Measurements from ENCODE around the gene MRPL51.
"Not testable (repeated sequence)": the region's sequence is repeated elsewhere in the genome, so short reads cannot be mapped to it uniquely, and the experiment has no call there.

MRPL51 gene

GRCh38 chr12:6494258-6494743, 1.2 kb upstream of the MRPL51 start:
- in situ Hi-C loops (cut with HindIII; ENCODE audit: low pct_ligation_motif_present, low pct_unique_long_range_greater_than_20kb, low sequenced_read_pairs): no loop called here
- DNase-seq: no peak

- DNase-seq: peak; percentile 99
- in situ Hi-C loops (cut with HindIII; ENCODE audit: low pct_ligation_motif_present, low pct_unique_long_range_greater_than_20kb, low sequenced_read_pairs): no loop called here
These were observed 615 bp upstream of the MRPL51 start, which contains the start of gene NCAPD2 for GRCh38 chr12:6493497-6494257. Gene NCAPD2, plus strand, starts transcription at chr12:6494102. Its CDS starts 997 bp downstream, at chr12:6495099.

GRCh38 chr12:6490673-6491072, 2.4 kb downstream of the MRPL51 start:
- DNase-seq; in situ Hi-C loops (cut with HindIII; ENCODE audit: low pct_ligation_motif_present, low pct_unique_long_range_greater_than_20kb, low sequenced_read_pairs): not testable (repeated sequence)

- in situ Hi-C loops (cut with HindIII; ENCODE audit: low pct_ligation_motif_present, low pct_unique_long_range_greater_than_20kb, low sequenced_read_pairs): no loop called here
- DNase-seq: no peak
These were observed 3.6 kb downstream of the MRPL51 start for GRCh38 chr12:6489449-6489848.

- DNase-seq: no peak
- in situ Hi-C loops (cut with HindIII; ENCODE audit: low pct_ligation_motif_present, low pct_unique_long_range_greater_than_20kb, low sequenced_read_pairs): no loop called here
These were observed 4.8 kb downstream of the MRPL51 start for GRCh38 chr12:6488240-6488639.

GRCh38 chr12:6478416-6478815, 14.6 kb downstream of the MRPL51 start:
- in situ Hi-C loops (cut with HindIII; ENCODE audit: low pct_ligation_motif_present, low pct_unique_long_range_greater_than_20kb, low sequenced_read_pairs): no loop called here
- no peak for DNase-seq

DNA sequence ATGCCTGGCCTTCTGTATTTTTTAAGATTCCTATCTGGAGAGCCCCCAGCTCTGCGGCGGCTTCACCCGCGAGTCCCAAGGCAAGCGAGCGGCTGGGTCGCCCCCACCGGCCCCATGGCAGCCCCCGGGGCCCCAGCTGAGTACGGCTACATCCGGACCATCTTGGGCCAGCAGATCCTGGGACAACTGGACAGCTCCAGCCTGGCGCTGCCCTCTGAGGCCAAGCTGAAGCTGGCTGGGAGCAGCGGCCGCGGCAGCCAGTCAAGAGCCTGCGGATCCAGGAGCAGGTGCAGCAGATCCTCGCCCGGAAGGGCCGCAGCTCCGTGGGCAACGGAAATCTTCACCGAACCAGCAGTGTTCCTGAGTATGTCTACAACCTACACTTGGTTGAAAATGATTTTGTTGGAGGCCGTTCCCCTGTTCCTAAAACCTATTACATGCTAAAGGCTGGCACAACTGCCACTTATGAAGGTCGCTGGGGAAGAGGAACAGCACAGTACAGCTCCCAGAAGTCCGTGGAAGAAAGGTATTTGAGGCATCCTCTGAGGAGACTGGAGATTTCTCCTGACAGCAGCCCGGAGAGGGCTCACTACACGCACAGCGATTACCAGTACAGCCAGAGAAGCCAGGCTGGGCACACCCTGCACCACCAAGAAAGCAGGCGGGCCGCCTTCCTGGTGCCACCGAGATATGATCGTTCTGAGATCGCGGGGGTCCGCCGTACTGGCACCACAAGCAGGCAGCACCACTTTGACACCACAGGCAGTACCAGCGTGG, 15.3 kb downstream of the MRPL51 start:
- in situ Hi-C loops (cut with HindIII; ENCODE audit: low pct_ligation_motif_present, low pct_unique_long_range_greater_than_20kb, low sequenced_read_pairs); DNase-seq: not testable (repeated sequence)

DNA sequence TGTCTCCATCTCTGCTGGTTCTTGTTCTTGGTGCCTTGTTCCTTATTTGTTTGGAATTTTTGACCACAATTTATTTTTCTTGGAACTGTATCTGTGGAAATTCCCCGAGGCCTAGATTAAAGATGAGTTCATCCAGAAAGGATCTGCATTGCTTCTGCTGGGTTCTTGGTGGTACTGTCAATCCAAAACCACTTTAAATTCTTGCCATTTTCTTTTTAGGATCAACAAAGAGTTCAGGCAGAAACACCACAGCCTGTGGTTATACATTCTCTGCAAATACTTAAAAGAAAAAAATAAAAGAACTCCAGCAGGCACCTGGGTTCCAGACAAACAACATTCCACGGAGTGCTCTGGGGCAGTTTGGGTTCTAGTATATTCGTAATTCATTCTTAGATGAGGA, 16.6 kb downstream of the MRPL51 start:
- in situ Hi-C loops (cut with HindIII; ENCODE audit: low pct_ligation_motif_present, low pct_unique_long_range_greater_than_20kb, low sequenced_read_pairs): no loop called here
- DNase-seq: no peak

DNA sequence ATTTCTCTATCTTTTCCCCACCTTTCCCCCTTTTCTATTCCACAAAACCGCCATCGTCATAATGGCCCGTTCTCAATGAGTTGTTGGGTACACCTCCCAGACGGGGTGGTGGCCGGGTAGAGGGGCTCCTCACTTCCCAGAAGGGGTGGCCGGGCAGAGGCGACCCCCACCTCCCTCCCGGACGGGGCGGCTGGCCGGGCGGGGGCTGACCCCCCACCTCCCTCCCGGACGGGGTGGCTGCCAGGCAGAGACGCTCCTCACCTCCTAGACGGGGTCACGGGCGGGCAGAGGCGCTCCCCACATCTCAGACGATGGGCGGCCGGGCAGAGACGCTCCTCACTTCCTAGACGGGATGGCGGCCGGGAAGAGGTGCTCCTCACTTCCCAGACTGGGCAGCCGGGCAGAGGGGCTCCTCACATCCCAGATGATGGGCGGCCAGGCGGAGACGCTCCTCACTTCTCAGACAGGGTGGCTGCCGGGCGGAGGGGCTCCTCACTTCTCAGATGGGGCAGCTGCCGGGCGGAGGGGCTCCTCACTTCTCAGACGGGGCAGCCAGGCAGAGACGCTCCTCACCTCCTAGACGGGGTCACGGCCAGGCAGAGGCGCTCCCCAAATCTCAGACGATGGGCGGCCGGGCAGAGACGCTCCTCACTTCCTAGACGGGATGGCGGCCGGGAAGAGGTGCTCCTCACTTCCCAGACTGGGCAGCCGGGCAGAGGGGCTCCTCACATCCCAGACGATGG, 17.7 kb downstream of the MRPL51 start:
- in situ Hi-C loops (cut with HindIII; ENCODE audit: low pct_ligation_motif_present, low pct_unique_long_range_greater_than_20kb, low sequenced_read_pairs); DNase-seq: not testable (repeated sequence)

DNA sequence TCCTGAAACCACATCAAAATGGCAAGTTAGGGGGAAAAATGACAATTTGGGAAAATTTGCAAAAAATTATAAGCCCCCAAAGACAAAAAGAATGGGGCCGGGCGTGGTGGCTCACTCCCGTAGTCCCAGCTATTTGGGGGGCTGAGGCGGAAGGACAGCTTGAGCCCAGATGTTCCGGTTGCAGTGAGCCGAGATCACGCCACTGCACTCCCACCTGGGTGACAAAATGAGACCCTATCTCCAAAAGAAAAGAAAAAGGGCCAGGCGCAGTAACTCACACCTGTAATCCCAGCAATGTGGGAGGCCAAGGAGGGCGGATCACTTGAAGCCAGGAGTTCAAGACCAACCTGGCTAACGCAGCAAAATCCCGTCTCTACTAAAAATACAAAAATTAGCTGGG, 20.6 kb downstream of the MRPL51 start:
- in situ Hi-C loops (cut with HindIII; ENCODE audit: low pct_ligation_motif_present, low pct_unique_long_range_greater_than_20kb, low sequenced_read_pairs): no loop called here

GRCh38 chr12:6471989-6472360, 21.1 kb downstream of the MRPL51 start:
- DNase-seq: peak; percentile 22

More for the DNA sequence above, 20.6 kb downstream of the MRPL51 start:
- DNase-seq: no peak

DNA sequence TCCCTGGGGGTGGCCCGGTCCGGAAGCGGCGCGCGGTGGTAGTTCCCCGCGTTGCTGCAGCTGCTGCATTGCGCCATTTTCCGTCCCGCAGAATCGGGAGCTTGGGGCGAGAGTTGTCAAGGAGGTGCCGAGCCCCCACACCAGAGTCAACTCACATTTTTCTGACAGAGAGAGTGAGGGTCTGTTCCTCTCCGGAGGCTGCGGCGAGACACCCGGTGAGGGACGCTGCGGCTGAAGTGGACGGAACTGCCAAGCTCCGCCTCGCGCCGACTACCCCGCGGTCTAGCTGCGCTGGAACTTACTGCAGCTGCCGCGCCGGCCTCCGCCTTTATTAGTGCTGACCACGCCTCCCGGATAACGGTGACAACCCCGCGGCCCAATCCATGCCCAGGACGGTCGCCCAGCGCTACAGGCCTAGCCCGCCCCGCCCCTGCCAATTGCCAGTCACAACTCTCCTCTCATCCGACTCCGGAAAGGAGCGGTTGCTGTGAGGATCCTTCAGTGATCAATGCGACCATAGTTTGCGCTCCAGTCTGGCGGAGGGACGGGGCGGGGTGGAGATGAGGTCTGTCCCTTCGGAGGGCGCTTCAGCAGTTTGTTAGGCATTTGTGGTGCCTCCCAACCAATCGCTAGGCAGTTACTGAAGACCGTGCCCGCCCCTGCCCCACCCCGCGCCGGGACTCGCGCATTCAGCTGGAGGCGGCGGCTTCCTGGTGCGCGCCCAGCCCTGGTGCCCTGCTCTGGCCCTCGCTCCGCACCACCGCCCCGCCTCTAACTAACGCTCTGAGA, 22.5 kb downstream of the MRPL51 start, which contains the start of gene VAMP1:
Gene VAMP1, minus strand, starts transcription at position 303 of the 789 bp plus-strand sequence. Its CDS starts 146 bp downstream, at position 157.
- DNase-seq: peak; percentile 98
- in situ Hi-C loops (cut with HindIII; ENCODE audit: low pct_ligation_motif_present, low pct_unique_long_range_greater_than_20kb, low sequenced_read_pairs): no loop called here

More at GRCh38 chr12:6471989-6472360, 21.1 kb downstream of the MRPL51 start:
- in situ Hi-C loops (cut with HindIII; ENCODE audit: low pct_ligation_motif_present, low pct_unique_long_range_greater_than_20kb, low sequenced_read_pairs): no loop called here

DNA sequence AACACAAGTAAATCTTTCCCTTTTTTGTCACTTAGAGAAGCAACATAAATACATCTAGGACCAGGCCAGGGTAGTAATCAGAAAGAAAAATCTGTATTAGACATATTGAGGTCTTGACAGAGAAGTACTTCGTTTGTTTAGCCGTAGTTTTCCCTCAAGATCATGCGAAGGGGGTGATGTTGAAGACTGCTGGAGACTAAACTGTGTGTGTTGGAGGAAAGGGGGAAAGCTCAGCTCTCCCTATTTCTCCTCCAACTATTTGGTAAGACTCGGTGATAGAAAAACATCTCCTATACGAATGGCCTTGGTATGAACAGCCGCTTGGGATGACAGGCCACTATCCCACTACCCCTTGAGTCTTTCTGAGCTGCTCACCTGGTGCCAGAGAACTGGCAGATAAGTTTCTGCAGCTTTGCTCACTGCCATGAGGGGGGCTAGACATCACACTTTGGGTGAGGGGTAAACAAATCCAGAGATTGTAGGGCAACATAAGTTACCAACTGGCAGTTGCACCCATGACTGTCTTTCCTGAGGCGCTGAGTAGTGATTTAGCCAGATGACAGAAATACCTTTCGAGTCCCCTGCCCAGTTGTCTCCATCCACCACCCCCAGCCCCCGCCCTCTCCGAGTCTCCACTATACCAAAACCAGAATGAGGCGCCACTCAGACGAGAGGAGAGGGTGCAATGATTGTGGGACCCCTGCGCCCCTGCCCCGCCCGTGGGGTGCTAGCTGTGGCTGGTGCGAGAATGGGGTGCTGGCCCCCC, 23.3 kb downstream of the MRPL51 start:
- DNase-seq: no peak
- in situ Hi-C loops (cut with HindIII; ENCODE audit: low pct_ligation_motif_present, low pct_unique_long_range_greater_than_20kb, low sequenced_read_pairs): no loop called here

DNA sequence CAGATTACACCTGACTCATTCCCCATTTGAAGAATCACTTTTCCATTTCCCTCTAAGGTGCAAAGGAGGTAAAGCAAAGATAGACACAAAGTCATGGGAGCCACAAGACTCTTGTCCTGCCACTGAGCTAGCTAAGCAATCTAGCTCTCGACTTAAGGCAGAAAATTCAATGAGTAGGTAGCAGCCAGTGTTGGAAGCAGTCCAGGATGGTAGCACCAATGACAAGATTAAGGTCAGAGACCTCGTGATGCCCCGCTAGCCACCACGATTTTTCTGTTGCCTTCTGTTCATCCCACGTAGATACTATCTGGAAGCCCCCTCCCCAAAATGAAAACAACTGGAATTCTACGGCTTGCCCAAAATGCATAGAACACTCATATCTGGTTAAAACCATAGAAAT, 24.0 kb downstream of the MRPL51 start:
- in situ Hi-C loops (cut with HindIII; ENCODE audit: low pct_ligation_motif_present, low pct_unique_long_range_greater_than_20kb, low sequenced_read_pairs): no loop called here
- no peak for DNase-seq

DNA sequence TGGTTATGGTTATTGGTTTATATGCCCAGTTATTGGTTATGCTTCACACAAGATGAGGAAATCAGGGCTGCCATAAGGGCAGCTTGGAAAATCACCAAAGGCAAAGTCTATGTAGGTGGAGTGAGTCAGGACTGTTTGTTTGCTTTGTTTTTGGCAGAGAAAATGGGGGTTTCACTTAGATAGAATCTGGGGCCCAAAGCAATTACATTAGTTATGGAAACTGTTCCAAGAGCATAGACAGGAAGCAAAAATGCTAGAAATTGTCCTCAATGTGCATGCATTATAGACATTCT, 24.8 kb downstream of the MRPL51 start:
- DNase-seq: no peak
- in situ Hi-C loops (cut with HindIII; ENCODE audit: low pct_ligation_motif_present, low pct_unique_long_range_greater_than_20kb, low sequenced_read_pairs): no loop called here

DNA sequence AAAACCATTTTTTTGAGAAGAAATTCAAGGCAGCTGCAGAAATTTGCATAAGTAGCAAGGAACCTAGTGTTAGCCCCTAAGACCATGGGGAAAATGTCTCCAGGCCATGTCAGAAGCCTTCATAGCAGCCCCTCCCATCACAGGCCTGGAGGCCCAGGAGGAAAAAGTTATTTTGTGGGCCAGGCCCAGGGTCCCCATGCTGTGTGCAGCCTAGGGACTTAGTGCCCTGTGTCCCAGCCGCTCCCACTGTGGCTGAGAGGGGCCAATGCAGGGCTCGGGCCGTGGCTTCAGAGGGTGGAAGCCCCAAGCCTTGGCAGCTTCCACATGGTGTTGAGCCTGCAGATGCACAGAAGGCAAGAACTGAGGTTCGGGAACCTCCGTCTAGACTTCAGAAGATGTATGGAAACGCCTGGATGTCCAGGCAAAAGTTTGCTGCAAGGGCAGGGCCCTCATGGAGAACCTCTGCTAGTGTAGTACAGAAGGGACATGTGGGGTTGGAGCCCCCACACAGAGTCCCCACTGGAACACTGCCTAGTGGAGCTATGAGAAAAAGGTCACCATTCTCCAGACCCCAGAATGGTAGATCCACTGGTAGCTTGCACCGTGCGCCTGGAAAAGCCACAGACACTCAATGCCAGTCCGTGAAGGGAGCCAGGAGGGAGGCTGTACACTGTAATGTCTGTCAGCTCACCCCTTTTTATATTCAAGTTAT, 25.3 kb downstream of the MRPL51 start:
- in situ Hi-C loops (cut with HindIII; ENCODE audit: low pct_ligation_motif_present, low pct_unique_long_range_greater_than_20kb, low sequenced_read_pairs); DNase-seq: not testable (repeated sequence)

GRCh38 chr12:6466751-6467150, 26.3 kb downstream of the MRPL51 start:
- in situ Hi-C loops (cut with HindIII; ENCODE audit: low pct_ligation_motif_present, low pct_unique_long_range_greater_than_20kb, low sequenced_read_pairs); DNase-seq: not testable (repeated sequence)
